Endothelial cell (in vitro differentiated cells): ENCODE data around the gene CIBAR2. TPM values are rescaled to one million over a fixed set of nuclear protein-coding genes. Genes with fewer than 3 reads are reported as not detected.

Source experiments
- DNase-seq: peaks from one replicate; pipeline ENCODE4 v3.0.0; 2021; ENCODE audit warnings: low spot score
- H3K27ac Mint-ChIP-seq: one replicate; pipeline ENCODE4 v1.8.0; 2021; ENCODE audit warnings: mixed read lengths, inconsistent platforms; ENCODE audit not compliant: unreplicated experiment
- H3K27me3 Mint-ChIP-seq: one replicate; pipeline ENCODE4 v1.8.0; 2021; ENCODE audit warnings: mild to moderate bottlenecking, moderate library complexity, mixed read lengths, inconsistent platforms; ENCODE audit not compliant: unreplicated experiment
- H3K36me3 Mint-ChIP-seq: one replicate; pipeline ENCODE4 v1.8.0; 2021; ENCODE audit warnings: mild to moderate bottlenecking, low read depth, mixed read lengths, inconsistent platforms; ENCODE audit not compliant: unreplicated experiment
- H3K4me1 Mint-ChIP-seq: one replicate; pipeline ENCODE4 v1.8.0; 2021; ENCODE audit warnings: mild to moderate bottlenecking, mixed read lengths, inconsistent platforms; ENCODE audit not compliant: unreplicated experiment
- H3K4me3 Mint-ChIP-seq: one replicate; pipeline ENCODE4 v1.8.0; 2021; ENCODE audit warnings: mild to moderate bottlenecking, mixed read lengths, inconsistent platforms; ENCODE audit not compliant: unreplicated experiment
- H3K9me3 Mint-ChIP-seq: one replicate; pipeline ENCODE4 v1.8.0; 2021; ENCODE audit warnings: mixed read lengths, inconsistent platforms; ENCODE audit not compliant: unreplicated experiment
- CTCF ChIP-seq: fragments of 200-600 bp; sonication (generic); IDR thresholded peaks from one replicate; pipeline ENCODE4 v1.5.0; 2021; ENCODE audit warnings: antibody characterized with exemption; ENCODE audit not compliant: unreplicated experiment
- total RNA-seq: library from RNA; stranded (reverse); fragmentation: NEBNext Ultra II Directional; extraction: Animal tissue kit (Norgen Biotek cat#: 25700); gene quantifications from one replicate; pipeline ENCODE4 v1.2.1, GENCODE V29; 2021; ENCODE audit not compliant: unreplicated experiment

CIBAR2 gene
- total RNA-seq, 1 donor from 2014 or later: not detected

- Mint-ChIP-seq H3K36me3 (no peaks in the 10 kb centered on the region), H3K27ac (no peak overlapping the region), H3K9me3 (no peaks in the 10 kb centered on the region), H3K4me1 (peaks cover 4% of the 10 kb centered on the region), H3K27me3 (peaks cover 6% of the 10 kb centered on the region), H3K4me3 (no peak overlapping the region)
- DNase-seq: no peak
- TF ChIP-seq CTCF: no peak
Measured at GRCh38 chr16:85104821-85105391, 7.4 kb downstream of the CIBAR2 start.

- H3K27ac Mint-ChIP-seq: no peak overlapping the region
- H3K4me1 Mint-ChIP-seq: peaks cover 4% of the 10 kb centered on the region
- H3K9me3 Mint-ChIP-seq: no peaks in the 10 kb centered on the region
- H3K36me3 Mint-ChIP-seq: no peaks in the 10 kb centered on the region
- no peak overlapping the region for H3K4me3 Mint-ChIP-seq
- TF ChIP-seq CTCF: no peak
- no peak for DNase-seq
- peaks cover 3% of the 10 kb centered on the region for H3K27me3 Mint-ChIP-seq
Measured at GRCh38 chr16:85104147-85104546, 8.1 kb downstream of the CIBAR2 start.

- Mint-ChIP-seq H3K4me3 (no peak overlapping the region), H3K27ac (no peak overlapping the region), H3K4me1 (peaks cover 4% of the 10 kb centered on the region), H3K36me3 (no peaks in the 10 kb centered on the region), H3K9me3 (no peaks in the 10 kb centered on the region), H3K27me3 (peaks cover 3% of the 10 kb centered on the region)
- no peak for TF ChIP-seq CTCF
- no peak for DNase-seq
Measured at GRCh38 chr16:85103114-85104079, 8.9 kb downstream of the CIBAR2 start.

- Mint-ChIP-seq H3K4me3 (no peak overlapping the region), H3K9me3 (no peaks in the 10 kb centered on the region), H3K27me3 (peaks cover 3% of the 10 kb centered on the region), H3K27ac (no peak overlapping the region), H3K4me1 (peaks cover 4% of the 10 kb centered on the region), H3K36me3 (no peaks in the 10 kb centered on the region)
- no peak for DNase-seq
- TF ChIP-seq CTCF: no peak
Measured at GRCh38 chr16:85101956-85102630, 10.2 kb downstream of the CIBAR2 start.
